ENCODE results near the gene PSMC2.

PSMC2 gene

GRCh38 chr7:103344453-103345149 is 2.8 kb upstream of the PSMC2 start, which contains the start of gene DNAJC2:
Gene DNAJC2, minus strand, starts transcription at chr7:103344767. Its CDS starts 145 bp downstream, at chr7:103344622.
- Mint-ChIP-seq H3K4me3 (peak within 1 kb of the TSS; percentile 97), H3K9me3 (no peaks in the 10 kb centered on the region), H3K36me3 (ENCODE audit: low read depth) (peaks cover 32% of the 10 kb centered on the region), H3K27ac (peak within 1 kb of the TSS; percentile 99), H3K27me3 (no peaks in the 10 kb centered on the region), H3K4me1 (ENCODE audit: low read depth) (peaks cover 77% of the 10 kb centered on the region)

- peak overlapping the region; percentile 99 for H3K4me3 Mint-ChIP-seq
- no peaks in the 10 kb centered on the region for H3K27me3 Mint-ChIP-seq
- peak overlapping the region; percentile 98 for H3K27ac Mint-ChIP-seq
- peaks cover 24% of the 10 kb centered on the region for H3K36me3 Mint-ChIP-seq (ENCODE audit: low read depth)
- peaks cover 71% of the 10 kb centered on the region for H3K4me1 Mint-ChIP-seq (ENCODE audit: low read depth)
- H3K9me3 Mint-ChIP-seq = no peaks in the 10 kb centered on the region
Measured at GRCh38 chr7:103346396-103346795, 1.0 kb upstream of the PSMC2 start.

GRCh38 chr7:103348452-103348851 is 1.0 kb downstream of the PSMC2 start:
- Mint-ChIP-seq H3K27ac (peak overlapping the region; percentile 84), H3K9me3 (no peaks in the 10 kb centered on the region), H3K4me1 (ENCODE audit: low read depth) (peaks cover 67% of the 10 kb centered on the region), H3K4me3 (peak overlapping the region; percentile 99), H3K27me3 (no peaks in the 10 kb centered on the region), H3K36me3 (ENCODE audit: low read depth) (peaks cover 30% of the 10 kb centered on the region)

GRCh38 chr7:103348959-103349358 is 1.5 kb downstream of the PSMC2 start:
- no peaks in the 10 kb centered on the region for H3K27me3 Mint-ChIP-seq
- H3K4me3 Mint-ChIP-seq = peak overlapping the region; percentile 99
- no peaks in the 10 kb centered on the region for H3K9me3 Mint-ChIP-seq
- H3K4me1 Mint-ChIP-seq (ENCODE audit: low read depth) = peaks cover 62% of the 10 kb centered on the region
- peaks cover 30% of the 10 kb centered on the region for H3K36me3 Mint-ChIP-seq (ENCODE audit: low read depth)
- H3K27ac Mint-ChIP-seq = peak overlapping the region; percentile 34

GRCh38 chr7:103349805-103350204 is 2.4 kb downstream of the PSMC2 start:
- H3K27me3 Mint-ChIP-seq = no peaks in the 10 kb centered on the region
- H3K4me1 Mint-ChIP-seq (ENCODE audit: low read depth) = peaks cover 60% of the 10 kb centered on the region

GRCh38 chr7:103369432-103369831 is 22.0 kb downstream of the PSMC2 start:
- H3K4me1 Mint-ChIP-seq (ENCODE audit: low read depth) = no peaks in the 10 kb centered on the region
- no peaks in the 10 kb centered on the region for H3K9me3 Mint-ChIP-seq
- peaks cover 51% of the 10 kb centered on the region for H3K36me3 Mint-ChIP-seq (ENCODE audit: low read depth)
- H3K27ac Mint-ChIP-seq = no peak overlapping the region
- no peaks in the 10 kb centered on the region for H3K27me3 Mint-ChIP-seq
- no peak overlapping the region for H3K4me3 Mint-ChIP-seq

More at GRCh38 chr7:103349805-103350204, 2.4 kb downstream of the PSMC2 start:
- Mint-ChIP-seq H3K9me3 (no peaks in the 10 kb centered on the region), H3K36me3 (ENCODE audit: low read depth) (peaks cover 34% of the 10 kb centered on the region), H3K4me3 (peak overlapping the region; percentile 99), H3K27ac (peak overlapping the region; percentile 76)

GRCh38 chr7:103373866-103374643 is 26.6 kb downstream of the PSMC2 start:
- Mint-ChIP-seq H3K36me3 (ENCODE audit: low read depth) (peaks cover 11% of the 10 kb centered on the region), H3K27ac (no peak overlapping the region), H3K4me1 (ENCODE audit: low read depth) (no peaks in the 10 kb centered on the region), H3K27me3 (peaks cover 10% of the 10 kb centered on the region), H3K4me3 (no peak overlapping the region), H3K9me3 (no peaks in the 10 kb centered on the region)

- no peaks in the 10 kb centered on the region for H3K4me1 Mint-ChIP-seq (ENCODE audit: low read depth)
- no peak overlapping the region for H3K4me3 Mint-ChIP-seq
- H3K9me3 Mint-ChIP-seq = no peaks in the 10 kb centered on the region
- H3K36me3 Mint-ChIP-seq (ENCODE audit: low read depth) = no peaks in the 10 kb centered on the region
- no peak overlapping the region for H3K27ac Mint-ChIP-seq
- peaks cover 10% of the 10 kb centered on the region for H3K27me3 Mint-ChIP-seq
Measured at GRCh38 chr7:103379270-103379975, 32.0 kb downstream of the PSMC2 start.

- Mint-ChIP-seq H3K4me3 (no peak overlapping the region), H3K27me3 (peaks cover 10% of the 10 kb centered on the region), H3K36me3 (ENCODE audit: low read depth) (no peaks in the 10 kb centered on the region), H3K27ac (no peak overlapping the region), H3K9me3 (no peaks in the 10 kb centered on the region), H3K4me1 (ENCODE audit: low read depth) (no peaks in the 10 kb centered on the region)
Measured at GRCh38 chr7:103380395-103381191, 33.1 kb downstream of the PSMC2 start.

- Mint-ChIP-seq H3K4me1 (ENCODE audit: low read depth) (no peaks in the 10 kb centered on the region), H3K4me3 (no peak overlapping the region), H3K27me3 (peaks cover 10% of the 10 kb centered on the region), H3K27ac (no peak overlapping the region), H3K36me3 (ENCODE audit: low read depth) (no peaks in the 10 kb centered on the region), H3K9me3 (no peaks in the 10 kb centered on the region)
Measured at GRCh38 chr7:103381280-103382031, 34.0 kb downstream of the PSMC2 start.

- H3K27ac Mint-ChIP-seq = no peak overlapping the region
- no peaks in the 10 kb centered on the region for H3K9me3 Mint-ChIP-seq
- H3K36me3 Mint-ChIP-seq (ENCODE audit: low read depth) = no peaks in the 10 kb centered on the region
- no peaks in the 10 kb centered on the region for H3K4me1 Mint-ChIP-seq (ENCODE audit: low read depth)
- H3K4me3 Mint-ChIP-seq = no peak overlapping the region
- peaks cover 7% of the 10 kb centered on the region for H3K27me3 Mint-ChIP-seq
Measured at GRCh38 chr7:103382032-103382402, 34.6 kb downstream of the PSMC2 start.

GRCh38 chr7:103387242-103387641 is 39.8 kb downstream of the PSMC2 start:
- no peak overlapping the region for H3K27ac Mint-ChIP-seq
- H3K27me3 Mint-ChIP-seq = peaks cover 9% of the 10 kb centered on the region
- H3K9me3 Mint-ChIP-seq = no peaks in the 10 kb centered on the region

GRCh38 chr7:103388469-103389140 is 41.2 kb downstream of the PSMC2 start:
- Mint-ChIP-seq H3K9me3 (no peaks in the 10 kb centered on the region), H3K36me3 (ENCODE audit: low read depth) (no peaks in the 10 kb centered on the region), H3K4me3 (no peak overlapping the region)

More at GRCh38 chr7:103387242-103387641, 39.8 kb downstream of the PSMC2 start:
- H3K36me3 Mint-ChIP-seq (ENCODE audit: low read depth) = no peaks in the 10 kb centered on the region
- H3K4me3 Mint-ChIP-seq = no peak overlapping the region
- H3K4me1 Mint-ChIP-seq (ENCODE audit: low read depth) = no peaks in the 10 kb centered on the region

More at GRCh38 chr7:103388469-103389140, 41.2 kb downstream of the PSMC2 start:
- Mint-ChIP-seq H3K27ac (no peak overlapping the region), H3K4me1 (ENCODE audit: low read depth) (no peaks in the 10 kb centered on the region), H3K27me3 (peaks cover 9% of the 10 kb centered on the region)

Measured in stimulated activated naive CD8-positive, alpha-beta T cell treated with anti-CD3 and anti-CD28 coated beads, Interleukin-15, Interleukin-2, amounts not matched to agents 100 ng/mL and 50 ng/mL, for 24 hours (primary cell).